Astrocyte of the spinal cord (primary cell): ENCODE data around the gene ADORA3.

Experiments
- DNase-seq: peaks from one replicate; pipeline ENCODE4 v3.0.0; 2011; ENCODE audit warnings: low read depth, low spot score
- H3K4me3 ChIP-seq: 2 replicates; pipeline ENCODE4 v1.5.1; 2011; ENCODE audit warnings: low read depth, mild to moderate bottlenecking, low read length, moderate library complexity
- CTCF ChIP-seq: IDR thresholded peaks from 2 replicates; pipeline ENCODE4 v1.5.1; 2012; ENCODE audit warnings: low read depth, mild to moderate bottlenecking, low read length, inconsistent platforms
- in situ Hi-C: cut with HindIII; loops from 2 replicates; pipeline ENCODE4 v1.10.0; 2017; ENCODE audit warnings: low sequenced_read_pairs

The ADORA3 gene

GRCh38 chr1:111476761-111477309 is 26.6 kb downstream of the ADORA3 start:
- H3K4me3 ChIP-seq = no peak overlapping the region
- in situ Hi-C loops = no loop called here
- no peak for TF ChIP-seq CTCF
- DNase-seq = no peak

GRCh38 chr1:111476214-111476613 is 27.2 kb downstream of the ADORA3 start:
- in situ Hi-C loops = no loop called here
- no peak overlapping the region for H3K4me3 ChIP-seq
- TF ChIP-seq CTCF = no peak
- DNase-seq = no peak

- H3K4me3 ChIP-seq = no peak overlapping the region
Measured at GRCh38 chr1:111475701-111476100, 27.7 kb downstream of the ADORA3 start.

GRCh38 chr1:111474521-111474920 is 28.9 kb downstream of the ADORA3 start:
- H3K4me3 ChIP-seq = no peak overlapping the region
- TF ChIP-seq CTCF = no peak
- no peak for DNase-seq
- in situ Hi-C loops = no loop called here

More at GRCh38 chr1:111475701-111476100, 27.7 kb downstream of the ADORA3 start:
- TF ChIP-seq CTCF = no peak
- no peak for DNase-seq
- in situ Hi-C loops = no loop called here

- no peak for DNase-seq
- H3K4me3 ChIP-seq = no peak overlapping the region
- TF ChIP-seq CTCF = no peak
- in situ Hi-C loops = no loop called here
Measured at GRCh38 chr1:111474106-111474505, 29.3 kb downstream of the ADORA3 start.

GRCh38 chr1:111471538-111471937 is 31.9 kb downstream of the ADORA3 start:
- H3K4me3 ChIP-seq = no peak overlapping the region
- no peak for DNase-seq
- in situ Hi-C loops = no loop called here
- TF ChIP-seq CTCF = no peak

- TF ChIP-seq CTCF = no peak
- no peak overlapping the region for H3K4me3 ChIP-seq
- DNase-seq = no peak
- in situ Hi-C loops = no loop called here
Measured at GRCh38 chr1:111471012-111471411, 32.4 kb downstream of the ADORA3 start.
